GM21423 (cell line): ENCODE data around the gene CENPX.

Experiments used
- ATAC-seq: cut with Tn5 transposase; IDR thresholded peaks from one replicate; pipeline ENCODE4 v1.9.1; 2021; ENCODE audit warnings: mild to moderate bottlenecking, moderate library complexity; ENCODE audit not compliant: unreplicated experiment

Gene CENPX

DNA sequence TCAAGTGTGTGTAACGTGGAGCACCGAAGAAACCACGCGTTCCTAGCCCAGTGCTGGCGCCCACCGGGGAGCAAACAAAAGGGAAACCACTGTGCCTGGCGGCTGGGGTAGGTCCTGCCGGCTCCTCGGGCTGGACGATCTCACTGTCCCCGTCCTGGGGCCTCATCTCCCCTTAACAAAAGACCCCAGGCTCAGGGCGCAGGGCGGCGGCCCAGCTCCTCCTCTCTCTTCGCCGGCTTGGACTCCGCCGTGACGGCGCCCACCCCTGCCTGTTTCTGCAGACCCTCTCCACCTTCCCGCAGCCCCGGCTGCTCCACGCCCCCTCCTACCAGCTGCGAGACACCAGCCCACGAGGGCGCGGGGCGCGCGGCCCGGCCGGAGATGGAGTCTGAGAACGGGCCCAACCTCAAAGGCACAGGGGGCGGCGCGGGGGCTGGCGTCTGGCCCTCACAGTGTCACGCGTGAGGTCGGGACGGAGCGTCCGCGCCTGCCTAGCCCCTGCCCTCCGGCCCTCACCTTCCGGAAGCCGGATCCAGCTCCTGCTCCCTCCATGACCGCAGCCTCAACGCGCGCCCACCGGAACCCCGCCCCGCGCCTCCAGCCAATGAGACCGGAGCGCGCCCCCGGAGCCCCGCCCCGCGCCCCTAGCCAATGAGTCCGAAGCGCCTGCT, at the start of gene CENPX:
Gene CENPX, minus strand, starts transcription at position 569 of the 671 bp plus-strand sequence. Its CDS starts 17 bp downstream, at position 552.
- no peak for ATAC-seq

DNA sequence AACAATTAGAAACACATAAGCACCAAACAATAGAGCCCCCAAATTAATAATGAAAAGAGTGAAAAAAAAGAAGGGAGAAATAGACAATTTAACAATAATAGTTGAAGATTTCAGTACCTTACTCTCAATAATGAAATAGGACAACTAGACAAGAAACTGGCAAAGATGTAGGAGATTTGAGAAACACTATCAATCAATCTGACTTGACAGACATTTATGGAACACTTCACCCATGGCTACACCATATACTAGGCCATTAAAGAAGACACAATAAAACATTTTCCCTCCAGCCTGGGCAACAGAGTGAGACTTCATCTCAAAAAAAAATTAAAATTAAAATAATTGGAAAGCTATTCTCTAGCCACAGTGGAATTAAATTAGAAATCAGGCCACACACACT, 47.9 kb upstream of the CENPX start:
- ATAC-seq, result no peak

DNA sequence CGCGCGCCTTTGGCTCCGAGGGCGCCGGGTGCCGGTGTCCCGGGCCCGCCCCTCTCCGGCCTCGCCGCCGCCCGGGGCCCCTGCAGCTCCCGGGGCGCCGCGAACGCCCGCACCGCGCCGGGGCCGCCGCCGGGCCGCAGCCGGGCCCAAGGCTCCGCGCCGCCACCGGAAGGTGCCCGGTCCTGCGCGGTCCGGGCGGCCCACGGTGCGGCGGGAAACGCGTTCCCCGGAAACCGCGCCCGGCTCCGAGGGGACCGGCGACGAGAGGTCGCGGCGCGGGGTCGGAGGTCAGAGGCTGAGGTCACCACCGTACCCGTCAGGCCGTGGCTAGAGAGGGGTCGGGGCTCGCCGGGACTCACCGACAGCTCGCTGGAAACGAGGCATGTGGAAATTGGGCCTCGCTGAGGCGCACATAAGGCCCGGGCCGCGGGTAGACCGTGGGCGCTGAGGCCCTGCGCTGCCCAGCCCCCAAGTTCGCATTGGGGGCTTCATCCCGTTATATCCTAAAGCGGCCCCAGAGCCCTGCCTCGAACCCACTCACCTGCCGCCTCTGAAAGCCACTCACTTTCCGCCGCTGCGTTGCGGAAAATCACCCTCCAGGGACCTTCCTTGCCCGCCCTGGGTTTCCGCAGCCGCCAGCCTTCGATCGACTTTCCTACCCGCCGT, 43.1 kb upstream of the CENPX start, which contains the start of gene DUS1L:
Gene DUS1L, minus strand, starts transcription at position 167 of the 666 bp plus-strand sequence. CDS start 745 bp downstream, outside the sequence.
- ATAC-seq, result peak; percentile 67

GRCh38 chr17:82065193-82065637, 42.5 kb upstream of the CENPX start:
- ATAC-seq, result no peak

- ATAC-seq, result no peak
Measured at GRCh38 chr17:82064433-82065192, 41.9 kb upstream of the CENPX start.

DNA sequence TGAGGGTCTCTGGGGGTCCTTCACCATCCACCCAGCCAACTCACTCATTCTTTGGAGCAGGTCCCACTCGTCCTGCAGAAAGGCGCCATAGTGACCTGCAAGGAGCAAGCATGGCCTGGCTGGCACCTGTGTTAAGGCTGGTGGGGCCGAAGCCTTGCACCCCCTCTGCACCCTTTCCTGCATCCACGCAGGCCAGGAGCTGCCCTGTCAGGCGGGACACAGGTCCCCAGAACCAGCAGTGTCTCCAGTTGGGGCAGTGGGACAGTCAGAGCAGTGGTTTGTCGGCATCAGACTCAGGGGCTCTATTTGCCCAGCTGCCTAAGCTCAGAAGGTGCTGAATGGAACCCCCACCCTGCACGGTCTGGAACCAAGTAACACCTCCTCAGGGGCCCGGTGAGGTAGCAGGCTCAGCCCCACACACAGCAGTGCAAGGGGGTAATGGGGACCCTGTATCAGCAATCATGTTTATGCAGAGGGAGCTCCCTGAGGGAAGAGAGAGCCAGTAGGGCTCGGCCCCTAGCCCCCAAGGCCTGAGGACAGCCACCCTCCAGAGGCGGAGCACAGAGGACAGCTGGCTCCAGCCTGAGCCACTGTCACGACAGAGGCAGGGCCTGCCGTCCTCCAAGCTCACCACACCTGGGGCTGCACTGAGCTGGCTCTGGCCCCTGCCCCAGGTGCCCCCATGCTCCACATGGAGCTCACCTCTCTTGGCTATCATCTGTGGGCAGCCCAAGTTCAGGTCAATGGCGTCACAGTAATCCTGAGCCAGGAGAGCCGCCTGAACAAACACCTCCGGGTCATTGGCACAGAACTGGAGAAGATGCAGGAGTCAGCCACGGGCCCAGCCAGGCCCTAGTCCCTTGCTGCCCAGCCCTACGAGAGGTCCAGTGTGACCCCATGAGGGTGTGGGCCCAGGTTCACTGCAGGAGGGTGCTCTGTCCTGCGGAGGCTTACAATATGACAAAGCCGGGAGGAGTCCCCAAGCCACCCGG, 41.0 kb upstream of the CENPX start:
- no peak for ATAC-seq

DNA sequence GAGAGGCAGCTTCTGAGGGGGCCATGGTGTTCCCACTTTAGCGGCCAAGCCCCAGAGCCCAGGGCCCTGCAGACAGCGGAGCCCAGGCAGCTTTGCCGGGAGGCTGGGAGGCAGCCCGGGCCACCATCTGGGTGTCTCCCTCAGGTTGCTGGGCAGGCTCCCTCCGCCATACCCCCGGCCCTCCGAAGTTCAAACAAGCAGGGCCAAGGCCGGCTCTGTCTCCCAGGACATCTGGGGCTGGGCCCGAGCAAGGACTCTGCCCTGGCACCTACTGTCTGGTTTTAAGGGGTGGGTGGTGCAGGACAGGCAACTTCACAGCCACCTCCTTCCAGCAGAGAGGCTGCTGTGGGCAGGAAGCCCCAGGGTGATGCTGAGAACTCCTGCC, 40.3 kb upstream of the CENPX start:
- no peak for ATAC-seq

DNA sequence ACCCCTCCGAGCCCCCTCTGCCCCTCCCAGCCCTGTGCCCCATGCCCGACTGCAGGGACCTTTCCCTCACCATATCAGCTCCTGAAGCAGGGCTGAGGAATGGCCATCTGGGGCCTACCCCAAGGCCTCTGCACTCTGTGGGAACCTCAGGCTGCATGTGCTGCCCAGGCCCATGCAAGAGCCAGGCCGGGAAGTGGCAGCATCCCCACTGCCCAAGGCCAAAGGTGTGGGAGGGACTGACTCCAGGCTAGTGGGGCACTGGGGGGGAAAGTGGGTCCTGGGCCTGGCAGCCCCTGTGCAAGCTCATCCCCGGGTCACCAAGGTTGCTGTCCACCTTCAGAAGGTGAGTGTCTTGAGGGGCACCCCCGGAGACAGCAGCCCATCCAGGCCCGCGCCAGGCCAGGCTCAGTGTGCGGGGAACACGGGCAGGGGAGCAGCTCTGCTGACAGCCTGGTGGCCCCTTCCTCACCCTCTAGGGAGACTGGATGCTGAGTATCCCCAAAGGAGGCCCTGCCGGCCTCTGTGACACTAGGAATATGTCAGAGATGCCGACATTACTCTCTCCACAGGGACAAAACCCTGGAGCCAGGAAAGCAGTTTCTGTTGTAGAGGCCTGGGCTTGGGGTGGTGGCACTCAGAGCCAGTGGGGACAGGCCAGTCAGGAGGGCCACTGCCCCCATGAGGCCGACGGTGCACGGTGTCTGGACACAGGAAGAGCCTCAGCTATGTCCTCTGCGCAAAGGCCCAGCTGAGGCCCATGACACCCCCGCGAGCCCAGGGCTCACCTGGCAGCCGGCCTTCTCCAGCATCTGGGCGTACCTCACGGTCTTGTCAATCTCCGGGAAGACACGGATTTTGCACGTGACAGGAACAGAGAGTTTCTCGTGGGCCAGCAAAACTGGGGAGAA, 39.7 kb upstream of the CENPX start:
- no peak for ATAC-seq

DNA sequence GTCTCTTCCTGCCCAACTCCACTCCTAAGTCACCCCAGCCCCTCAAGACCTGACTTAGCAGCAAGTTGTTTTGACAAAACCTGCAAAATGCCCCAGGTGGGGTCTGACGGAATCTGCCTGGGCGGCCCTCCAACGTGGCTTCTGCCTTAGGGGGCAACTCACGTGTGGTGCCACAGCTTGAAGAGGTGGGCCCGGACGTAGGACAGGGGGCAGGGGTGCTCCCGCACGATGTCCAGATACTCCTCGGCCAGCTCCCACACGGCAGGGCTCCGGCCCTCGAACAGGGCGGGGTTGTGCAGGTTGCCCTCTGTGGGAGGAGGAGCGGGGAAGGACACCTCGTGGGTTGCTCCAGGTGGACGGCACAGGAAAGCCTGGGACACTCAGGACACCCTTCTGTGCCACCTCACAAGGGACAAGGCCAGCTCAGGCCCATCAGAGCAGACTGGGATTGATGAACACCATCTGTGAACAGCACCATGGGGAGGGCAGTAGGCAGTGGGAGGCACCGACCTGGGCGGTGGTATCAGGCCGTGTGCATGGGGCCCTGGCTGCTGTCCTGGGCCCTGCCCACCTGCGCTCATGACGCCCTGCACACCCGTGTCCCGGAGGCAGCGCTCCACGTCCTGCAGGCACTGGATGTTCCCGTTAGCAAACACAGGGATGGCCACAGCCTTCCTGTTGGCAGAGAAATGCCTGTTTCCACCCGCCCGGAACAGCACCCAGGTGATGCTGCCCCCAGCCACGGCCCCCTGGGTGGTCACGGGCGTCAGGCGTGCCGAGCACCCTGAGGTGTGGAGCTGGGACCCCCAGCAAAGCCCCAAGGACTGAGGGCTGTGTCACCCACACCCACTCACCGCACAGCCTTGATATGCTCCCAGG, 38.6 kb upstream of the CENPX start:
- no peak for ATAC-seq

GRCh38 chr17:82060614-82061013, 37.9 kb upstream of the CENPX start:
- no peak for ATAC-seq

DNA sequence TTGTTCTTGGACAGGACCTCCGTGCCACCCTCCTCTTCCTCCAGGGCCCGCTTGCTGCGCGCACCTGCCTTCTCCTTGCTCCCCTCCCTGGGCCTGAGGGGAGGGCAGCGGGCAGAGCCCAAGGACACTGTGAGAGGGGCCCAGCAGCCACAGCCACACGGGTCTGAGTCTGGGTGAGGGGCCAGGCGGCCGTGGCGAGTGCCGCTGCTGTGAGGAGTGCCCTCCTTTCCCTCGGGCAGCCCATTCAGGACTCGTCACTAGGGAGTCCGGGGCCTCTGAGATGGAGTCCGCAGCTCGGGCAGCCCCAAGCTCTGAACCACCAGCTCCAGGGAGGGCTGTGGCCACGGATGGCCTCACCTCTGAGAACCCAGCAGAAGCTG, 37.3 kb upstream of the CENPX start:
- no peak for ATAC-seq

- ATAC-seq, result no peak
Measured at GRCh38 chr17:82059272-82060000, 36.8 kb upstream of the CENPX start.

DNA sequence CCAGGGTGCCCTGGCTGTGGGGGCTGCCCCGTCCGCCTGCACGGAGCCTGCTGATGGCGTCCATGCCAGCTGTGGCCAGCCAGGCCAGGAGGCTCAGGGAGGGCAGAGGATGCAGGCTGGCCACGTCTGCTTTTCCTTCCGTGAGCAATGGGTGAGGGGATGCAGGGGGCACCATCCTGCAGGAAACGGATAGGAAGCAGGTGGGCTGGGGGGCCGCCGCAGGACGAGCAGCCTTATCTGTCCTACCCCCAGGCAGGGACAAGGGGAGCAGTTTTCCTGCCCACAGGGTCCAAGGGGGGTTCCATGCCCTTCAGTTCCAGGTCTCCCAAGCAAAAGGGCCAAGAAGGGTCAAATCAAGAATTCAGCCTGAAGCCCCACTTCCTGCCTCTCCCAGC, 36.2 kb upstream of the CENPX start:
- no peak for ATAC-seq

- no peak for ATAC-seq
Measured at GRCh38 chr17:82058230-82058854, 35.7 kb upstream of the CENPX start.

DNA sequence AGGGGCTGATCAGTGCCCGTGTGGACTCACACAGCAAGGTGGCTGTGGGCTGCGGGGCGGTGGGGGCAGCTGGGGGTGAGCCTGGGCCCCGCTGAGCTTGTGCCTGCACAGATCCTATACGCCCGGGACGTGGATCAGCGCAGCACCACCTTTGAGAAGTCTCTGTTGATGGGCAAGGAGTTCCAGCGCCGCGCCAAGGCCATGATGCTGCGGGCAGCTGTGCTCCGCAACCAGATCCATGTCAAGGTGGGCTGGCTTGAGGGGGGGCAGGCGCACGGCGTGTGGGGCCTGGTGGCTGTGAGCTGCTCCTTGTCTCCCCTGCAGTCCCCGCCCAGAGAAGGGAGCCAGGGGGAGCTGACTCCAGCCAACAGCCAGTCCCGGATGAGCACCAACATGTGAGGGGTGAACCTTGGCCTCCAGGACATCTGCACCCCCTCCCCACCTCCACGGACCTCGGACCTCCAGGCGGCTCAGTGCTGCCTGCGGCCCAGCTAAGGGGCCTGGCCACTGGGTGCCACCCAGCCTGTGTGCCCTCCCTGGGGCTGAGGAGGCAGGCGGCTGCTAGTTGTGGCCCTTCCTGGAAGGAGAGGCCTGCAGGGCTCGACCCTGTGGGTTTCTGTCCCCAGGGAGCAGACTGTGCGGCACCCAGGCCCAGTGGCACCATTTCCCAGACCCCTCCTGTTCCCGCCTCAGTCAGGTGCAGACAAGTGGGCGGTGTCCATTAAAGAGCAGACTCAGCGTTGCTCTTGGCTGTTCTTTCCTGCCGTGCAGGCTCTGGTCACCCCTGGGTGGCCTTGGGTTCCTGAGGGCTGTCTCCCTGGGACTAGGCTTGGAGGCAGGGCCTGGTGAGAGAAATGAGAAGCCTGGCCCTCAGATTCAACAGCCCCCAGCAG, 34.3 kb upstream of the CENPX start:
- ATAC-seq, result no peak

GRCh38 chr17:82055965-82056728, 33.5 kb upstream of the CENPX start:
- no peak for ATAC-seq
